HepG2 (cell line): ENCODE data around the gene LRRC25. TPM values are rescaled to one million over a fixed set of nuclear protein-coding genes. Genes with fewer than 3 reads are reported as not detected.

ENCODE experiments used
- DZIP1 ChIP-seq: sonication (generic); formaldehyde crosslinking; IDR thresholded peaks from 2 replicates; pipeline ENCODE4 v1.5.0; 2020; ENCODE audit warnings: mild to moderate bottlenecking, missing genetic modification reagents
- EED ChIP-seq: sonication (generic); formaldehyde crosslinking; IDR thresholded peaks from 2 replicates; pipeline ENCODE4 v1.5.0; 2020; ENCODE audit warnings: mild to moderate bottlenecking, missing genetic modification reagents
- KAT8 ChIP-seq: IDR thresholded peaks from 2 replicates; pipeline ENCODE4 v1.6.1; 2016; ENCODE audit warnings: missing genetic modification reagents, missing compliant biosample characterization
- KMT2A ChIP-seq: sonication (generic); formaldehyde crosslinking; IDR thresholded peaks from 2 replicates; pipeline ENCODE4 v1.4.0; 2020; ENCODE audit warnings: missing genetic modification reagents
- LBX2 ChIP-seq: sonication (generic); formaldehyde crosslinking; IDR thresholded peaks from 2 replicates; pipeline ENCODE4 v1.5.0; 2020; ENCODE audit warnings: missing genetic modification reagents, mild to moderate bottlenecking, borderline replicate concordance
- MXD3 ChIP-seq: IDR thresholded peaks from 2 replicates; pipeline ENCODE4 v1.6.1; 2016; ENCODE audit warnings: mild to moderate bottlenecking, missing biosample characterization, missing genetic modification reagents
- MYPOP ChIP-seq: sonication (generic); formaldehyde crosslinking; IDR thresholded peaks from 2 replicates; pipeline ENCODE4 v1.8.1; 2023; ENCODE audit warnings: mild to moderate bottlenecking, moderate library complexity, missing genetic modification reagents
- RAD51 ChIP-seq: fragments of 450-650 bp; IDR thresholded peaks from 2 replicates; pipeline ENCODE4 v1.6.1; 2016; ENCODE audit warnings: borderline replicate concordance
- SNAI1 ChIP-seq: sonication (generic); formaldehyde crosslinking; IDR thresholded peaks from 2 replicates; pipeline ENCODE4 v1.5.0; 2020; ENCODE audit warnings: mild to moderate bottlenecking, missing genetic modification reagents, borderline replicate concordance
- ZBTB33 ChIP-seq: sonication (generic); formaldehyde crosslinking; IDR thresholded peaks from 2 replicates; pipeline ENCODE4 v1.4.0; 2020; ENCODE audit warnings: missing genetic modification reagents
- ZFP91 ChIP-seq: sonication (generic); formaldehyde crosslinking; IDR thresholded peaks from 2 replicates; pipeline ENCODE4 v1.9.0; 2022; ENCODE audit warnings: missing genetic modification reagents, mild to moderate bottlenecking, borderline replicate concordance
- ZHX1 ChIP-seq: sonication (generic); formaldehyde crosslinking; IDR thresholded peaks from 2 replicates; pipeline ENCODE4 v1.8.1; 2022; ENCODE audit warnings: low read depth, mild to moderate bottlenecking, missing genetic modification reagents
- ZMAT3 ChIP-seq: sonication (generic); formaldehyde crosslinking; conservative IDR thresholded peaks from 2 replicates; pipeline ENCODE4 v1.7.0; 2021; ENCODE audit warnings: missing genetic modification reagents
- ZNF446 ChIP-seq: sonication (generic); formaldehyde crosslinking; IDR thresholded peaks from 2 replicates; pipeline ENCODE4 v1.5.0; 2020; ENCODE audit warnings: mild to moderate bottlenecking, missing genetic modification reagents
- ZNF816 ChIP-seq: sonication (generic); formaldehyde crosslinking; IDR thresholded peaks from 2 replicates; pipeline ENCODE4 v1.8.0; 2022; ENCODE audit warnings: missing genetic modification reagents, mild to moderate bottlenecking, borderline replicate concordance
- polyA plus RNA-seq, 8 experiments: library from polyadenylated mRNA; depleted of rRNA in 3 of 8; stranded (reverse) in 7 of 8; unstranded in 1 of 8; fragments of >200 nt; fragmentation: Illumina TruSeq in 4 of 8; extraction: Trizol in 4 of 8; gene quantifications; 2 replicates each; pipeline versions ENCODE4 v1.2.1 to v1.2.3, GENCODE V29; 2011 to 2016; ENCODE audit warnings: low read depth in 4 of 8, missing spikeins in 1 of 8, mixed read lengths in 1 of 8; ENCODE audit not compliant: insufficient read depth in 1 of 8
- total RNA-seq, 5 experiments: library from RNA; depleted of rRNA; stranded (reverse); fragments of >200 nt; fragmentation: Illumina TruSeq; extraction: Trizol; gene quantifications; 2 replicates each; pipeline ENCODE4 v1.2.3, GENCODE V29; 2016; ENCODE audit warnings: low read depth in 1 of 5

Gene LRRC25
- total and polyA plus RNA-seq, 2 of the 13 experiments (the other 11 are each of a cell fraction or from before 2014, with no cell fraction given): 0.13 to 0.53 TPM

GRCh38 chr19:18437491-18438330 is 40.3 kb upstream of the LRRC25 start, which contains the start of gene ISYNA1 (continued):
- TF ChIP-seq DZIP1 (CRISPR knock-in tag) (no peak; the same call in 1 of the 2 replicates), ZBTB33 (peak; percentile 47; the same call in 1 of the 2 replicates), KMT2A (CRISPR knock-in tag) (peak; percentile 19; the same call in 1 of the 2 replicates), ZNF446 (CRISPR knock-in tag) (0 out of 2 replicates have a peak, but pooled peaks have one; percentile 25), MXD3 (peak; percentile 69; the same call in 1 of the 2 replicates), ZHX1 (CRISPR knock-in tag) (0 out of 2 replicates have a peak, but pooled peaks have one; percentile 46), EED (CRISPR knock-in tag) (0 out of 2 replicates have a peak, but pooled peaks have one; percentile 22), ZMAT3 (CRISPR knock-in tag) (0 out of 2 replicates have a peak, but pooled peaks have one; percentile 23), LBX2 (CRISPR knock-in tag) (0 out of 2 replicates have a peak, but pooled peaks have one; percentile 19), MYPOP (CRISPR knock-in tag) (peak; percentile 64; the same call in 1 of the 2 replicates), ZNF816 (peak; percentile 77; the same call in 1 of the 2 replicates), ZFP91 (CRISPR knock-in tag) (peak; percentile 12; the same call in 1 of the 2 replicates), RAD51 (no peak), SNAI1 (CRISPR knock-in tag) (no peak), KAT8 (CRISPR knock-in tag) (0 out of 2 replicates have a peak, but pooled peaks have one; percentile 9)
